NCI-H146 treated with DMSO at 0.1 percent for 48 hours (cell line): ENCODE results near the gene INHBA.

Source experiments
- DNase-seq: peaks from one replicate; lab custom pipeline; 2025; ENCODE audit not compliant: unreplicated experiment; lab: John Stamatoyannopoulos, UW

INHBA gene

GRCh38 chr7:41689815-41690214 lies 13.1 kb downstream of the INHBA start:
- no peak for DNase-seq

- no peak for DNase-seq
Observed at GRCh38 chr7:41688906-41689305, 14.0 kb downstream of the INHBA start.

- DNase-seq = no peak
Observed at GRCh38 chr7:41688012-41688625, 14.8 kb downstream of the INHBA start.

- no peak for DNase-seq
Observed at GRCh38 chr7:41685684-41686083, 17.2 kb downstream of the INHBA start.

- DNase-seq = no peak
Observed at GRCh38 chr7:41682422-41682821, 20.5 kb downstream of the INHBA start.

GRCh38 chr7:41679566-41679965 lies 23.3 kb downstream of the INHBA start:
- no peak for DNase-seq

GRCh38 chr7:41674505-41675023 lies 28.3 kb downstream of the INHBA start:
- DNase-seq = no peak

DNA sequence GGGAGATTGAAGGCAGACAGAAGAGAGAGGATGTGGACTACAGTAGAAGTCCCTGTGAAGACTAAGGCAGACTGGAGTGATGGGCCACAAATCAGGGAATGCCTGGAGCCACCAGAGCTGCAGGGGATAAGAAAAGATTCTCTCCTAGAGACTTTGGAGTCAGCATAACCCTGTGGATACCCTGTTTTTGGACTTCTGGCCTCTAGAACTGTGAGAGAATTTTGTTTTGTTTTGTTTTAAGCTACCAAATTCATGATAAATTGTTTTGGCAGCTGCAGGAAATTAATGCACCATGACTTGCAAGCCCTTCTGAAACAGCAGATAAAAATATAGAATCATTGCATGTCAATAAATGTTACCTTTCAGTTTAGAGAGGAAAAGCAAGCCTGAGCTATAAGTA lies 41.3 kb downstream of the INHBA start:
- DNase-seq = no peak

DNA sequence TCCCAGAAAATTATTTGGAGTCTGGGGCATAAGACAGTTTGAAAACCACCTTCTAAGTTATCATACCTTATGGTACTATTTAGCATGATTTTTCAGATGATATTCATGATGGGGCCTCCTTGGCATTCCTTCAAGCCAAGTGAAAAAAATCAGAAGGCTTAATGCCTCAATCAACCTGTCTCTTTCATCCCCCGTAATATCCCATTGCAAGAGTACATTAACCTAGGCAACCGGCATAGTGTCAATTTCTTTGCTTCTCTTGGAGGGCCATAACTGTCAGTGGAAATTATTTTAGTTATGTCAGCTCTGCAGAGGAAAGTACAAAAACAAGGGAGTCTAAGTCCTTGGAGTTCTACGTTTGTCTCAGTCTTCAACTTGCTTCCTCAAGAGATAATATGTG lies 43.4 kb downstream of the INHBA start:
- DNase-seq = no peak

DNA sequence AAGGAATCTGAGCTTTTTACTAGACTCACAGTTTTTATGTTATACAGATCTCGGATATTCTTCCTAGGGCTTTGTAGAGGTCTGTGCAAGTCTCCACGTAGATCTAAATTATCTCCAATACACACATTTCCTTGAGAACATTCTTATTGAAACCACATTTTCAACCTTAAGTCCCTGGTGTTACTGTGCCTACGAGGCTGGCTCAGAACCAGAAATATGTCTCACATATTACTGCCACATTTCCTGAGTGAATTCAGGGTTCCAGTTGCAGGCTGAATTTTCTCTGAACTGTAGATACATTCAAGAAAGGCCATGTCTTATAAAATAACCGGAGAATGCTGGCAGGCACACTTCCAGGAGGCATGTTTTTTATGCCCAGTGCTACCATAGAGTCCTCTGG lies 46.5 kb downstream of the INHBA start:
- no peak for DNase-seq

- DNase-seq = no peak
Observed at GRCh38 chr7:41655426-41655825, 47.5 kb downstream of the INHBA start.

- no peak for DNase-seq
Observed at GRCh38 chr7:41652267-41652666, 50.6 kb downstream of the INHBA start.

DNA sequence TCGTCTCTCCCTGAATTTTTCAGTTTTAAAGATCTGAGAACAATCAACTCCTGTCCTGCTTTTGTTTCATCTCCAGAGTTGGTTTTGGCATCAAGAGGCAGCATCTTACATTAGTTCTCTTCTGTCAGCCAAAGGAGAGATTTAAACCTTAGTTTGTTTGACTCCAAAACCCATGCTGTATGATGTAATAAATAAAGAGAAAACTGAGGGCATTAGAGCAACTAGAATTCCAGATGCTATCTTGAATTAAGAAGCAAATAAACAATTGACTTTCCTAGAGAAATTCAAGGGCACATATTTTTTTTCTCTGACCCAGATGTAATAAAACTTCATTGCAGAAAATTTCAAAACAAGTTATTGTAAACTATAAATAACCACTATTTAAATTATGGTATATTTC lies 54.4 kb downstream of the INHBA start:
- DNase-seq = no peak

GRCh38 chr7:41643616-41644015 lies 59.3 kb downstream of the INHBA start:
- no peak for DNase-seq

DNA sequence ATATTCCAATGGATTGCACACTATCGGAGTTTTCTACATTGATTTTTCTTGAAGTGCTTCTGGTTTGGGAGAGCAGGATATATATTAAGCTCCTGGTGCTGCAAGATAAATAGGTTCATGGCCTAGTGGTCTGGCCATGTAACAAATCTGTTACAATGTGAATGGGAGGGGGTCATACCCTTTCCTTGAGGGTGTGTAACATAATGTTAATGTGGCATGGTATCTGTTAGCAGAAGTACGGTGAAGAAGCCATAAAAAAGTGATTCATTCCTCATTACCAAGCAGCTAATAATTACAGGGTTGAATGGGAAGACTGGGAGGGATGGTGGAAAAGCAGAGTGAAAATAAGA lies 61.2 kb downstream of the INHBA start:
- no peak for DNase-seq

- DNase-seq = no peak
Observed at GRCh38 chr7:41641011-41641664, 61.8 kb downstream of the INHBA start.

DNA sequence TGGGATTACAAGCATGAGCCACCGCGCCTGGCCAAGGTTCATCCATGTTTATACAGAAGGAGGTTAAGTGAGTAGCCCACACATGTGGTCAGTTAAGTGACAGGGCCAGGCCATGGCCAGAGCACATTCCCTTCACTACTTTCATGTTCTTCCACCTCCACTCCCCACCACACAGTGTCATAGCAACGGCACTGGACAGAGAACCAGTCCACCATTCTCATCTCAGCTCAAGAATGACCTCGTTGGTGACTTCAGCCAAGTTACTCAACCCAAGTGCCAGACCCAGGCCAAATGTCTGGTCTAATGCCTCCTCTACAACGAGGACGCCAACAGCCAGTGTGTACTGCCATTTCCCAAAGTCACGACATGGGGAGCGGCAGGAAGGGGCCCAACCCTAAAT lies 62.4 kb downstream of the INHBA start:
- no peak for DNase-seq

DNA sequence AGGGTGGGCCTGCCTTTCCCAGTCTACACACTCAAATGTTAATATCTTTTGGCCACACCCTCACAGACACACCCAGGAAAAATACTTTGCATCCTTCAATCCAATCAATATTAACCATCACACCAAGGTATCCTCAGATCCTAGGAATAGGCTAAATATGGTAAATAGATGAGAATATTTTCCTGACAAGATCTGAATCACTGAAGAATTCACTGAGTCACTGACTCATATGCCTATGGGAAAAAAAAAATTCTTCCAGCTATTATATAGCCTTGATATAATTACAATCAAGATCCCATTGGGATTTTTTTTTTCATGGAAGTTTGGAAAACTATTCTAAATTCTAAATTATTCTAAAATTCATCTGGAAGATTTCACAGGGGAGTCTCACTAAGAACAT lies 65.8 kb downstream of the INHBA start:
- DNase-seq = no peak
